Bronchial epithelial cell (primary cell): ENCODE results near the gene CTSS. TPM values are rescaled to one million over a fixed set of nuclear protein-coding genes. Genes with fewer than 3 reads are reported as not detected.
"Not testable (repeated sequence)": the region's sequence is repeated elsewhere in the genome, so short reads cannot be mapped to it uniquely, and the experiment has no call there.

ENCODE experiments used
- DNase-seq: peaks from one replicate; pipeline ENCODE4 v3.0.0-alpha.2; 2010; ENCODE audit warnings: low read depth
- FAIRE-seq: peaks from 2 replicates; lab custom pipeline; 2011; peaks lifted over from hg19 to GRCh38; lab: Jason Lieb, UNC
- H3K27me3 ChIP-seq: 2 replicates; pipeline ENCODE4 v1.5.1; 2011; ENCODE audit warnings: low read length; ENCODE audit not compliant: control insufficient read depth, insufficient read depth
- H3K36me3 ChIP-seq: 2 replicates; pipeline ENCODE4 v1.5.1; 2011; ENCODE audit warnings: low read length; ENCODE audit not compliant: control insufficient read depth, insufficient read depth
- H3K4me3 ChIP-seq: 2 replicates; pipeline ENCODE4 v1.5.1; 2011; ENCODE audit warnings: mild to moderate bottlenecking, low read depth, low read length, control low read depth
- total RNA-seq: library from RNA; depleted of rRNA; stranded (reverse); fragments of >200 nt; gene quantifications from 2 replicates; pipeline ENCODE4 v1.2.1, GENCODE V29; 2014
- TF ChIP-seq, protein P1 (sequence below): IDR thresholded peaks from 2 replicates; pipeline ENCODE4 v1.5.1; 2011; ENCODE audit warnings: mild to moderate bottlenecking, moderate library complexity, low read length, control low read depth, inconsistent platforms; ENCODE audit not compliant: insufficient read depth, severe bottlenecking

CTSS gene
- total RNA-seq, 1 donor from 2014 or later, result 0.53 TPM

DNA sequence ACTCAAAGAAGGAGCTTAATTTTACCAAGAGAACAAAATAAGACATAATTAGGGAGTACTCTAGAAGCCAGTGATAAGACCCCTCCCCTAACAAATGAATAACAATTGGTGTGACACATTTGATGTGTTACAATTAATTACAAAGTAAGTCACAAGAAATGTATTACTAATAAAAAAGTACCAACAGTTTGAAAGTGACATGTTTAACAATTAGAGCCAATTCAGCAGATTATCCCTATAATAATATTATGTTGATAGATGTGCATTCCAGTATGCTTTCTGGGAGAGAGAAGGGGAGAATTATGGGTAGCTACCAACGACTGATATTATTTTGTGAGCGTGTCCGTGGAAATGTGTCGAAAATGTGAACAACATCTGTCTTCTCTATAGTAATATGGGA lies 23.4 kb upstream of the CTSS start:
- no peak overlapping the region for H3K4me3 ChIP-seq
- FAIRE-seq (no peak), DNase-seq (no peak)
- no peaks in the 10 kb centered on the region for H3K27me3 ChIP-seq
- TF ChIP-seq, protein P1, sequence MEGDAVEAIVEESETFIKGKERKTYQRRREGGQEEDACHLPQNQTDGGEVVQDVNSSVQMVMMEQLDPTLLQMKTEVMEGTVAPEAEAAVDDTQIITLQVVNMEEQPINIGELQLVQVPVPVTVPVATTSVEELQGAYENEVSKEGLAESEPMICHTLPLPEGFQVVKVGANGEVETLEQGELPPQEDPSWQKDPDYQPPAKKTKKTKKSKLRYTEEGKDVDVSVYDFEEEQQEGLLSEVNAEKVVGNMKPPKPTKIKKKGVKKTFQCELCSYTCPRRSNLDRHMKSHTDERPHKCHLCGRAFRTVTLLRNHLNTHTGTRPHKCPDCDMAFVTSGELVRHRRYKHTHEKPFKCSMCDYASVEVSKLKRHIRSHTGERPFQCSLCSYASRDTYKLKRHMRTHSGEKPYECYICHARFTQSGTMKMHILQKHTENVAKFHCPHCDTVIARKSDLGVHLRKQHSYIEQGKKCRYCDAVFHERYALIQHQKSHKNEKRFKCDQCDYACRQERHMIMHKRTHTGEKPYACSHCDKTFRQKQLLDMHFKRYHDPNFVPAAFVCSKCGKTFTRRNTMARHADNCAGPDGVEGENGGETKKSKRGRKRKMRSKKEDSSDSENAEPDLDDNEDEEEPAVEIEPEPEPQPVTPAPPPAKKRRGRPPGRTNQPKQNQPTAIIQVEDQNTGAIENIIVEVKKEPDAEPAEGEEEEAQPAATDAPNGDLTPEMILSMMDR, result no peak
- no peaks in the 10 kb centered on the region for H3K36me3 ChIP-seq

GRCh38 chr1:150787455-150787854 lies 21.9 kb upstream of the CTSS start:
- DNase-seq (no peak), FAIRE-seq (no peak)
- TF ChIP-seq, protein P1, result no peak

GRCh38 chr1:150780510-150780909 lies 14.9 kb upstream of the CTSS start:
- DNase-seq (no peak), FAIRE-seq (no peak)
- TF ChIP-seq, protein P1, result no peak
- Histone ChIP-seq H3K27me3 (no peaks in the 10 kb centered on the region), H3K4me3 (no peak overlapping the region), H3K36me3 (no peaks in the 10 kb centered on the region)

More at GRCh38 chr1:150787455-150787854, 21.9 kb upstream of the CTSS start:
- Histone ChIP-seq H3K36me3 (no peaks in the 10 kb centered on the region), H3K27me3 (no peaks in the 10 kb centered on the region), H3K4me3 (no peak overlapping the region)

- TF ChIP-seq, protein P1, result no peak
- DNase-seq (peak; percentile 62), FAIRE-seq (no peak)
- Histone ChIP-seq H3K36me3 (no peaks in the 10 kb centered on the region), H3K27me3 (no peaks in the 10 kb centered on the region), H3K4me3 (no peak overlapping the region)
Observed at GRCh38 chr1:150778409-150778808, 12.8 kb upstream of the CTSS start.

- TF ChIP-seq, protein P1, result no peak
- H3K36me3 ChIP-seq, result no peaks in the 10 kb centered on the region
- no peak for DNase-seq
- no peak overlapping the region for H3K4me3 ChIP-seq
- H3K27me3 ChIP-seq, result no peaks in the 10 kb centered on the region
- FAIRE-seq, result no peak
Observed at GRCh38 chr1:150777544-150777943, 12.0 kb upstream of the CTSS start.

DNA sequence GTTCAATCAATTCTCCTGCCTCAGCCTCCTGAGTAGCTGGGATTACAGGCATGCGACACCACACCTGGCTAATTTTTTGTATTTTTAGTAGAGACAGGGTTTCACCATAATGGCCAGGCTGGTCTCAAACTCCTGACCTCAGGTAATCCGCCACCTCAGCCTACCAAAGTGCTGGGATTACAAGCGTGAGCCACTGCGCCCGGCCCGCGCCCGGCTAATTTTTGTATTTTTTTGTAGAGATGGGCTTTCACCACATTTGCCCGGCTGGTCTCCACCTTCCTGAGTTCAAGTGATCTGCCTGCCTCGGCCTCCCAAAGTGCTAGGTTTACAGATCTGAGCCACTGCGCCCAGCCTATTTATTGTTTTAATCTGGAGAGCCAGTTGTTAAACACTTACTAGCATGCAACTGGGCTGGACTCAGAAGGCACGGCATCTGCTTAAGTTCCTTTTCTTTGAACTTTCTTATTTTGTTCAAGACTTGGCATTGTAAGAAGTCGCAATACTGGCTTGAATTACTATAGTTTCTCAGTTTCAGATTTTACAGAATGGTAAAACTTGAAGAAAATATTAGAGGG lies 10.4 kb upstream of the CTSS start:
- FAIRE-seq, H3K36me3 ChIP-seq, H3K27me3 ChIP-seq, H3K4me3 ChIP-seq, DNase-seq: not testable (repeated sequence)
